Coronary artery (tissue), 2 donors: ENCODE data around the gene SPTAN1.

Source experiments
- DNase-seq: peaks from one replicate; pipeline ENCODE4 v3.0.0-alpha.2; 2017; ENCODE audit warnings: low spot score
- H3K27ac ChIP-seq, 2 donors: fragments of 200-600 bp; sonication (generic); one replicate each; pipeline ENCODE4 v1.5.1; 2016 to 2019
- H3K4me3 ChIP-seq: fragments of 200-600 bp; sonication (generic); 2 replicates; pipeline ENCODE4 v1.5.1; 2016; ENCODE audit warnings: mild to moderate bottlenecking, moderate library complexity
- CTCF ChIP-seq: fragments of 200-600 bp; sonication (generic); IDR thresholded peaks from one replicate; pipeline ENCODE4 v1.5.1; 2019; ENCODE audit warnings: antibody characterized with exemption

The SPTAN1 gene

DNA sequence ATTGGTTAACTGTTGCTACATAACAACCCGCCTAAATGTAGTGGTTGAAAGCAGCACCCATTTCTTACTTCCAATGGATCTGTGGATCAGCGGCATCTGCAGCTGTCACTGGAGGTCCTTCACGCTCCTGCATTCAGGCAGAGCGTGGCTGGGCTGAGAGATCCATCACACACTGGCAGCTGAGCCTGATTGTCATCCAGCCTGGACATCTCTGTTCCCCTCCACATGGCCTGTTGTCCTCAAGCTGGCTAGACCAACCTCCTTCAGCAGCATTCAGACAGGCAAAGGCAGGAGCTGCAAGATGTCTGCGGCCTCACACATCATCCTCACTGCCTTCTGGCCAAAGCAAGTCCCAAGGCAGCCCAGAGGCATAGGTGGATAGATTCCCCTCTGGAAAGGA lies 67.4 kb downstream of the SPTAN1 start:
- Histone ChIP-seq H3K4me3 (no peak overlapping the region), H3K27ac (no peak overlapping the region)
- TF ChIP-seq CTCF: no peak
- no peak for DNase-seq

DNA sequence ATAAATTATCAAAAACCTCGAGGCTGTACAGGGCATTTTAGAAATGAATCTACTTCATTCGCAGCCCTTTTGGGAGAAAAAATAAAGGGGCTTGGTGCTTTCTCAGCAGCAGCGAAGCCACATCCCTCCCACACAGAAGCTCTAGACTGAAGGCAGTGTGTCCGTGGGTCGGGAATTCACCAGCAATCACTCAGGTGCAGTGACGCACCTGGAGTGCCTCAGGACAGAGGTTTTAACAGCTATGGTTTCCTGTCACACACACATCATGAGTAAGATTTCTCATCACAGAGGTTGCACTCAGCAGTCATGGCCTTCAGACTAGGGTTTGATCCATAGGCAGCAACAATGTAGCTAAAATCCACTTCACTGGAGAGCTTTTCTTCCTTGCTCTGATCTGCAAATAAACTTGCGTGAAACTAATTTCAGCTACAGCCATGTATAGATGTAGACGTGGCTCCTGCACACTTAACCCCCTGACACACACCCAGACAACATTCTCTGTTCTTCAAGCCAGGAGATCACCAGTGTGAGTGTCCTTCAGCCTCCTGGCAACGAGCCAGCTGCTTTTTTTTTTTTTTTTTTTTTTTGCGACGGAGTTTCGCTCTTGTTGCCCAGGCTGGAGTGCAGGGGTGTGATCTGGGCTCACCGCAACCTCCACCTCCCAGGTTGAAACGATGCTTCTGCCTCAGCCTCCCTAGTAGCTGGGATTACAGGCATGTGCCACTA lies 69.5 kb downstream of the SPTAN1 start:
- H3K27ac ChIP-seq: no peak overlapping the region
- DNase-seq: no peak

GRCh38 chr9:128624566-128624965 lies 72.2 kb downstream of the SPTAN1 start:
- Histone ChIP-seq H3K4me3 (no peak overlapping the region), H3K27ac (no peak overlapping the region)
- DNase-seq: no peak
- TF ChIP-seq CTCF: no peak

More for the DNA sequence above, 69.5 kb downstream of the SPTAN1 start:
- no peak overlapping the region for H3K4me3 ChIP-seq
- no peak for TF ChIP-seq CTCF

DNA sequence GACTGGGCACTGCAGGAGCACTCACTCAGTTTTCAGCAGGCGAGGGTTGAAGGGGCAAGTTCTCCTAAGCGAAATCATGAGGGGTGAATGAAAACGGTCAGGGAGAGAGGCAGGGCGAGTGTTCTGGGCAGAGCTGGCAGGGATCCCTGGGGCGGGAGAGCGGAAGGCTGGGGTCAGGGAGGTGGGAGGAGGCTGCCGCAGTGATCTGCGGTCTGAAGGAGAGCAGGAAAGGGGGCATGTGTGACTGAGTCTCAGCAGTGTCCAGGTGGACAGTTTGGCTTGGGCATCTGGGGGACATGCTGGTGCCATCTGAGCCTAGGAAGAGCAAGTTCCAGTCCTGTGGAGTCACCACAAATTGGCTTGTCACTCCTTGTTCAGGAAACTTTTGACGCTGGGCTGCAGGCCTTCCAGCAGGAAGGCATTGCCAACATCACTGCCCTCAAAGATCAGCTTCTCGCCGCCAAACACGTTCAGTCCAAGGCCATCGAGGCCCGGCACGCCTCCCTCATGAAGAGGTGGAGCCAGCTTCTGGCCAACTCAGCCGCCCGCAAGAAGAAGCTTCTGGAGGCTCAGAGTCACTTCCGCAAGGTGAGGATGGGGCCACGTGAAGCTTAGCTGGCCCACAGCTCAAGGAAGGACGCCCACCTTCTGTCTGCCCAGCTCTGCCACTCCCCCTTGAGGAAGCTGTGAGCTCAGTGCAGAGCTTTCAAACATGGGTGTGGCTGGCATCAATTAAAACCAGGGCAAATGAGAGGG lies 73.2 kb downstream of the SPTAN1 start:
- no peak overlapping the region for H3K27ac ChIP-seq
- H3K4me3 ChIP-seq: no peak overlapping the region
- TF ChIP-seq CTCF: no peak
- DNase-seq: no peak

- H3K4me3 ChIP-seq: no peak overlapping the region
- no peak overlapping the region for H3K27ac ChIP-seq
- no peak for DNase-seq
- TF ChIP-seq CTCF: no peak
Measured at GRCh38 chr9:128626181-128626580, 73.8 kb downstream of the SPTAN1 start.

DNA sequence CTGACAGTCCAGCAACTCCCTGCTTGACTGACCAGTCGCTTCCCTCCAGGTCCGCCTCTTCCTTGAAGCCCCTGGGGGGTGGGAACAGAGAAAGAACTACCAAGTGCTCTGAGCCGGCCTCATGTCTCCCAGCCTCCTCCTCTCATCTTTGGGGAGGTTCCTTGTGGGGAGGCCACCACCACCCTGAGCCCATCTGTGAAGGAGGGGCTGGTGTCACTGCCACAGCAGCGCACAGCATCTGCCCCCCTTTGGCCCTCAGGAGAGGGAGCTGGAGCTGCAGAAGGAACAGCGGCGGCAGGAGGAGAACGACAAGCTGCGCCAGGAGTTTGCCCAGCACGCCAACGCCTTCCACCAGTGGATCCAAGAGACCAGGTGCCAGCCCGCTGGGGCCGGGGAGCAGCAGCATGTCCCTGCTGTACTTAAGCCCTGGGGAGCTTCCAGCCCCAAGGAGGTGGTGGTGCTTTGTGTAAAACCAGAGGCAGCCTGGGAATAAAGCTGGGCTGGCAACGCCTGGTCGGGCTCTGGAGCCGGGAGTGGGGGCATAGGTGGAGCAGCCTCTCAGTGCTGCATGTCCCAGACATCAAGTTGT lies 74.8 kb downstream of the SPTAN1 start:
- no peak overlapping the region for H3K4me3 ChIP-seq
- no peak for DNase-seq
- H3K27ac ChIP-seq: peak overlapping the region in 1 of 2 donors; percentile 69
- TF ChIP-seq CTCF: no peak
